Mucosa of stomach (tissue), 1 donor: ENCODE measurements around the gene LHFPL4.
"Not testable (repeated sequence)": the region's sequence is repeated elsewhere in the genome, so short reads cannot be mapped to it uniquely, and the experiment has no call there.

Source experiments
- H3K27me3 ChIP-seq: one replicate; pipeline ENCODE4 v1.7.0; 2013; ENCODE audit warnings: mild to moderate bottlenecking, low read length; ENCODE audit not compliant: control insufficient read depth, insufficient read depth
- H3K36me3 ChIP-seq: one replicate; pipeline ENCODE4 v1.7.0; 2013; ENCODE audit warnings: low read length; ENCODE audit not compliant: control insufficient read depth, insufficient read depth
- H3K4me1 ChIP-seq: one replicate; pipeline ENCODE4 v1.7.0; 2013; ENCODE audit warnings: mild to moderate bottlenecking, low read length; ENCODE audit not compliant: control insufficient read depth, insufficient read depth
- H3K4me3 ChIP-seq: one replicate; pipeline ENCODE4 v1.7.0; 2013; ENCODE audit warnings: low read length
- H3K9ac ChIP-seq: one replicate; pipeline ENCODE4 v1.7.0; 2013; ENCODE audit warnings: mild to moderate bottlenecking, low read length, moderate library complexity
- H3K9me3 ChIP-seq: one replicate; pipeline ENCODE4 v1.7.0; 2013; ENCODE audit warnings: mild to moderate bottlenecking, low read length, moderate library complexity; ENCODE audit not compliant: control insufficient read depth
- donor health status: Pancreatic carcinoma.

Gene LHFPL4

GRCh38 chr3:9569054-9569453 is 15.4 kb upstream of the LHFPL4 start:
- Histone ChIP-seq H3K9ac (no peak overlapping the region), H3K4me3 (no peak overlapping the region), H3K36me3 (no peaks in the 10 kb centered on the region), H3K9me3 (no peaks in the 10 kb centered on the region), H3K27me3 (no peaks in the 10 kb centered on the region), H3K4me1 (no peaks in the 10 kb centered on the region)

GRCh38 chr3:9565316-9565715 is 11.7 kb upstream of the LHFPL4 start:
- H3K36me3 ChIP-seq: no peaks in the 10 kb centered on the region
- no peaks in the 10 kb centered on the region for H3K9me3 ChIP-seq
- H3K4me1 ChIP-seq: no peaks in the 10 kb centered on the region
- H3K4me3 ChIP-seq: no peak overlapping the region
- no peaks in the 10 kb centered on the region for H3K27me3 ChIP-seq
- H3K9ac ChIP-seq: no peak overlapping the region

- Histone ChIP-seq H3K36me3 (no peaks in the 10 kb centered on the region), H3K4me3 (no peak overlapping the region), H3K9me3 (no peaks in the 10 kb centered on the region), H3K27me3 (no peaks in the 10 kb centered on the region), H3K4me1 (no peaks in the 10 kb centered on the region), H3K9ac (no peak overlapping the region)
These were observed 10.2 kb upstream of the LHFPL4 start for GRCh38 chr3:9563851-9564250.

GRCh38 chr3:9560056-9560455 is 6.4 kb upstream of the LHFPL4 start:
- H3K9ac ChIP-seq, H3K27me3 ChIP-seq, H3K9me3 ChIP-seq, H3K4me3 ChIP-seq, H3K36me3 ChIP-seq, H3K4me1 ChIP-seq: not testable (repeated sequence)

GRCh38 chr3:9553948-9554513 is 409 bp upstream of the LHFPL4 start:
- no peaks in the 10 kb centered on the region for H3K36me3 ChIP-seq
- no peak overlapping the region for H3K4me3 ChIP-seq
- H3K27me3 ChIP-seq: peaks cover 22% of the 10 kb centered on the region
- H3K9me3 ChIP-seq: no peaks in the 10 kb centered on the region
- no peaks in the 10 kb centered on the region for H3K4me1 ChIP-seq
- no peak overlapping the region for H3K9ac ChIP-seq

GRCh38 chr3:9552252-9552999 is 1.2 kb downstream of the LHFPL4 start:
- H3K27me3 ChIP-seq: peaks cover 22% of the 10 kb centered on the region
- H3K9ac ChIP-seq: no peak overlapping the region

GRCh38 chr3:9550999-9551398 is 2.6 kb downstream of the LHFPL4 start:
- Histone ChIP-seq H3K36me3 (no peaks in the 10 kb centered on the region), H3K4me1 (no peaks in the 10 kb centered on the region), H3K9me3 (no peaks in the 10 kb centered on the region), H3K9ac (no peak overlapping the region), H3K27me3 (peaks cover 22% of the 10 kb centered on the region), H3K4me3 (no peak overlapping the region)

More at GRCh38 chr3:9552252-9552999, 1.2 kb downstream of the LHFPL4 start:
- no peaks in the 10 kb centered on the region for H3K9me3 ChIP-seq
- H3K4me1 ChIP-seq: no peaks in the 10 kb centered on the region
- H3K36me3 ChIP-seq: no peaks in the 10 kb centered on the region
- H3K4me3 ChIP-seq: no peak overlapping the region

- H3K36me3 ChIP-seq: no peaks in the 10 kb centered on the region
- H3K9me3 ChIP-seq: no peaks in the 10 kb centered on the region
- H3K27me3 ChIP-seq: peaks cover 20% of the 10 kb centered on the region
These were observed 4.0 kb downstream of the LHFPL4 start for GRCh38 chr3:9549600-9549999.

GRCh38 chr3:9548991-9549390 is 4.6 kb downstream of the LHFPL4 start:
- H3K9ac ChIP-seq: no peak overlapping the region
- H3K4me1 ChIP-seq: no peaks in the 10 kb centered on the region
- H3K36me3 ChIP-seq: no peaks in the 10 kb centered on the region
- H3K4me3 ChIP-seq: no peak overlapping the region
- peaks cover 15% of the 10 kb centered on the region for H3K27me3 ChIP-seq
- H3K9me3 ChIP-seq: no peaks in the 10 kb centered on the region

More at GRCh38 chr3:9549600-9549999, 4.0 kb downstream of the LHFPL4 start:
- H3K4me3 ChIP-seq: no peak overlapping the region
- no peaks in the 10 kb centered on the region for H3K4me1 ChIP-seq
- H3K9ac ChIP-seq: no peak overlapping the region

GRCh38 chr3:9542182-9542581 is 11.4 kb downstream of the LHFPL4 start:
- Histone ChIP-seq H3K9ac (no peak overlapping the region), H3K4me1 (no peaks in the 10 kb centered on the region), H3K27me3 (no peaks in the 10 kb centered on the region), H3K4me3 (no peak overlapping the region), H3K36me3 (no peaks in the 10 kb centered on the region), H3K9me3 (no peaks in the 10 kb centered on the region)

GRCh38 chr3:9536212-9536611 is 17.4 kb downstream of the LHFPL4 start:
- H3K4me1 ChIP-seq: no peaks in the 10 kb centered on the region
- H3K27me3 ChIP-seq: peaks cover 3% of the 10 kb centered on the region
- H3K9me3 ChIP-seq: no peaks in the 10 kb centered on the region
- H3K4me3 ChIP-seq: no peak overlapping the region
- no peaks in the 10 kb centered on the region for H3K36me3 ChIP-seq
- H3K9ac ChIP-seq: no peak overlapping the region

- H3K4me3 ChIP-seq: no peak overlapping the region
- peaks cover 3% of the 10 kb centered on the region for H3K27me3 ChIP-seq
These were observed 19.2 kb downstream of the LHFPL4 start for GRCh38 chr3:9534429-9534828.

More at GRCh38 chr3:9534429-9534828, 19.2 kb downstream of the LHFPL4 start:
- no peaks in the 10 kb centered on the region for H3K36me3 ChIP-seq
- no peaks in the 10 kb centered on the region for H3K4me1 ChIP-seq
- H3K9me3 ChIP-seq: no peaks in the 10 kb centered on the region
- no peak overlapping the region for H3K9ac ChIP-seq
